Measurements from ENCODE around the gene CDK13.

GRCh38 chr7:39911167-39911566 is 38.9 kb upstream of the CDK13 start:
- TF ChIP-seq GLIS3 (CRISPR knock-in tag; IDR thresholded peaks at IDR 0.05) (no peak), BACH2 (CRISPR knock-in tag; IDR thresholded peaks at IDR 0.05; ENCODE audit: borderline replicate concordance) (no peak), SNAI2 (CRISPR knock-in tag; IDR thresholded peaks at IDR 0.05) (no peak), PATZ1 (CRISPR knock-in tag; IDR thresholded peaks at IDR 0.05; ENCODE audit: borderline replicate concordance) (no peak), ARNTL (CRISPR knock-in tag; IDR thresholded peaks at IDR 0.05; ENCODE audit: borderline replicate concordance, low read depth) (no peak), CSDC2 (CRISPR knock-in tag; IDR thresholded peaks at IDR 0.05) (no peak)
